K562 (cell line): ENCODE measurements around the gene AANAT. TPM values are rescaled to one million over a fixed set of nuclear protein-coding genes. Genes with fewer than 3 reads are reported as not detected.

Source experiments
- BCOR ChIP-seq: fragments of 450-650 bp; IDR thresholded peaks from 2 replicates; pipeline ENCODE4 v1.6.1; 2016
- BRD9 ChIP-seq: fragments of 450-650 bp; IDR thresholded peaks from 2 replicates; pipeline ENCODE4 v1.6.1; 2018; ENCODE audit warnings: low read depth; ENCODE audit not compliant: partially characterized antibody
- CEBPB ChIP-seq: fragments of 450-650 bp; IDR thresholded peaks from 2 replicates; pipeline ENCODE4 v1.6.1; 2016; ENCODE audit warnings: missing genetic modification characterization, missing compliant biosample characterization
- FOXK2 ChIP-seq, 2 experiments: fragments of 450-650 bp; IDR thresholded peaks in 1 of 2; conservative IDR thresholded peaks in 1 of 2; 2 replicates each; pipeline ENCODE4 v1.6.1; 2016; ENCODE audit warnings: low read depth in 2 of 2, mild to moderate bottlenecking in 1 of 2
- HNRNPUL1 ChIP-seq: fragments of 200-400 bp; formaldehyde crosslinking; IDR thresholded peaks from 2 replicates; pipeline ENCODE4 v1.6.1; 2017; ENCODE audit warnings: low read length
- ILF3 ChIP-seq: fragments of 450-650 bp; IDR thresholded peaks from 2 replicates; pipeline ENCODE4 v1.6.1; 2018; ENCODE audit warnings: antibody characterized with exemption, mild to moderate bottlenecking, moderate library complexity, borderline replicate concordance
- KLF16 ChIP-seq: IDR thresholded peaks from 2 replicates; pipeline ENCODE4 v1.6.1; 2016; ENCODE audit warnings: antibody characterized with exemption
- MEIS2 ChIP-seq: fragments of 450-650 bp; IDR thresholded peaks from 2 replicates; pipeline ENCODE4 v1.6.1; 2014; ENCODE audit warnings: mild to moderate bottlenecking; ENCODE audit not compliant: partially characterized antibody
- MYBL2 ChIP-seq, 2 experiments: fragments of 450-650 bp in 1 of 2; sonication (generic) in 1 of 2; formaldehyde crosslinking in 1 of 2; IDR thresholded peaks; 2 replicates each; pipeline versions ENCODE4 v1.6.1 to v1.8.1; 2017 to 2022; ENCODE audit warnings: borderline replicate concordance in 1 of 2, inconsistent platforms in 1 of 2, low read depth in 1 of 2, mild to moderate bottlenecking in 1 of 2, missing genetic modification reagents in 1 of 2, moderate library complexity in 1 of 2
- NFIC ChIP-seq: fragments of 450-650 bp; IDR thresholded peaks from 2 replicates; pipeline ENCODE4 v1.6.1; 2017; ENCODE audit warnings: mild to moderate bottlenecking, inconsistent platforms
- NR1H2 ChIP-seq: sonication (generic); formaldehyde crosslinking; IDR thresholded peaks from 2 replicates; pipeline ENCODE4 v1.4.0; 2020; ENCODE audit warnings: mild to moderate bottlenecking, missing genetic modification reagents
- NR2C2 ChIP-seq, 2 experiments: fragments of 200-800 bp in 1 of 2; sonication (Bioruptor generic) in 1 of 2; sonication (generic) in 1 of 2; formaldehyde crosslinking in 1 of 2; IDR thresholded peaks; 2 replicates each; pipeline versions ENCODE4 v1.6.1 to v1.8.0; 2016 to 2022; ENCODE audit warnings: mild to moderate bottlenecking in 1 of 2, missing compliant biosample characterization in 1 of 2, missing genetic modification characterization in 1 of 2, missing genetic modification reagents in 1 of 2
- PTBP1 ChIP-seq: fragments of 200-400 bp; formaldehyde crosslinking; IDR thresholded peaks from 2 replicates; pipeline ENCODE4 v1.6.1; 2017; ENCODE audit warnings: low read depth, low read length
- RBM15 ChIP-seq: fragments of 200-400 bp; formaldehyde crosslinking; IDR thresholded peaks from 2 replicates; pipeline ENCODE4 v1.6.1; 2018; ENCODE audit warnings: mild to moderate bottlenecking, low read length, moderate library complexity; ENCODE audit not compliant: insufficient read depth
- SMARCA4 ChIP-seq: fragments of 450-650 bp; IDR thresholded peaks from 2 replicates; pipeline ENCODE4 v1.6.1; 2016
- SNRNP70 ChIP-seq: fragments of 200-400 bp; formaldehyde crosslinking; optimal IDR thresholded peaks from 2 replicates; pipeline ENCODE3; 2017; ENCODE audit warnings: low read depth, low read length
- STAG1 ChIP-seq: sonication (generic); formaldehyde crosslinking; IDR thresholded peaks from 2 replicates; pipeline ENCODE4 v1.5.0; 2020; ENCODE audit warnings: missing genetic modification reagents, borderline replicate concordance
- TRIM24 ChIP-seq, 2 experiments: fragments of 450-650 bp; IDR thresholded peaks; 2 replicates each; pipeline ENCODE4 v1.6.1; 2016
- TSC22D4 ChIP-seq: fragments of 450-650 bp; IDR thresholded peaks from 2 replicates; pipeline ENCODE4 v1.6.1; 2016; ENCODE audit warnings: missing genetic modification characterization, missing biosample characterization, control low read depth
- ZBTB7A ChIP-seq: IDR thresholded peaks from 2 replicates; pipeline ENCODE4 v1.6.1; 2011; ENCODE audit warnings: low read depth, mild to moderate bottlenecking, low read length, moderate library complexity, borderline replicate concordance; ENCODE audit not compliant: control insufficient read depth
- ZC3H8 ChIP-seq: fragments of 450-650 bp; IDR thresholded peaks from 2 replicates; pipeline ENCODE4 v1.6.1; 2017
- ZEB2 ChIP-seq: fragments of 450-650 bp; IDR thresholded peaks from 2 replicates; pipeline ENCODE4 v1.6.1; 2016
- ZNF133 ChIP-seq: fragments of 250-450 bp; sonication (Bioruptor Pico); IDR thresholded peaks from 2 replicates; pipeline ENCODE4 v1.4.0; 2020; ENCODE audit warnings: mild to moderate bottlenecking
- ZNF143 ChIP-seq: sonication (generic); formaldehyde crosslinking; IDR thresholded peaks from 2 replicates; pipeline ENCODE4 v1.9.0; 2022; ENCODE audit warnings: mild to moderate bottlenecking, missing genetic modification reagents
- ZNF184 ChIP-seq: sonication (generic); formaldehyde crosslinking; IDR thresholded peaks from 2 replicates; pipeline ENCODE4 v1.5.0; 2020; ENCODE audit warnings: missing genetic modification reagents
- ZNF76 ChIP-seq: fragments of 250-450 bp; sonication (Bioruptor Pico); IDR thresholded peaks from 2 replicates; pipeline ENCODE4 v1.4.0; 2020; ENCODE audit warnings: mild to moderate bottlenecking, moderate library complexity, borderline replicate concordance
- polyA plus RNA-seq, 8 experiments: library from polyadenylated mRNA; depleted of rRNA in 4 of 8; stranded (reverse) in 5 of 8; unstranded in 3 of 8; fragments of >200 nt; fragmentation: Nextera tagmentation in 2 of 8; fragmentation: Illumina TruSeq in 1 of 8; extraction: Ambion mirVana in 2 of 8; extraction: Trizol in 1 of 8; gene quantifications; 2 replicates each; pipeline versions ENCODE4 v1.2.1 to v1.2.3, GENCODE V29; 2011 to 2014; ENCODE audit warnings: inconsistent platforms in 1 of 8, missing spikeins in 1 of 8
- total RNA-seq, 7 experiments: library from RNA; depleted of rRNA in 6 of 7; stranded (reverse); fragments of >200 nt in 6 of 7; fragmentation: Illumina TruSeq in 2 of 7; extraction: Trizol in 2 of 7; gene quantifications; 2 replicates each; pipeline versions ENCODE4 v1.2.1 to v1.2.3, GENCODE V29; 2011 to 2021; ENCODE audit warnings: low replicate concordance in 1 of 7
- TF ChIP-seq, protein P1 (sequence below): fragments of 450-650 bp; formaldehyde crosslinking; IDR thresholded peaks from 2 replicates; pipeline ENCODE4 v1.4.0; 2022; ENCODE audit warnings: missing genetic modification characterization
- TF ChIP-seq, protein P2 (sequence below): fragments of 450-650 bp; IDR thresholded peaks from 2 replicates; pipeline ENCODE4 v1.6.1; 2016; ENCODE audit warnings: antibody characterized with exemption

AANAT gene
- total and polyA plus RNA-seq, 9 of the 15 experiments (the other 6 are each of a cell fraction or from before 2014, with no cell fraction given), result not detected

DNA sequence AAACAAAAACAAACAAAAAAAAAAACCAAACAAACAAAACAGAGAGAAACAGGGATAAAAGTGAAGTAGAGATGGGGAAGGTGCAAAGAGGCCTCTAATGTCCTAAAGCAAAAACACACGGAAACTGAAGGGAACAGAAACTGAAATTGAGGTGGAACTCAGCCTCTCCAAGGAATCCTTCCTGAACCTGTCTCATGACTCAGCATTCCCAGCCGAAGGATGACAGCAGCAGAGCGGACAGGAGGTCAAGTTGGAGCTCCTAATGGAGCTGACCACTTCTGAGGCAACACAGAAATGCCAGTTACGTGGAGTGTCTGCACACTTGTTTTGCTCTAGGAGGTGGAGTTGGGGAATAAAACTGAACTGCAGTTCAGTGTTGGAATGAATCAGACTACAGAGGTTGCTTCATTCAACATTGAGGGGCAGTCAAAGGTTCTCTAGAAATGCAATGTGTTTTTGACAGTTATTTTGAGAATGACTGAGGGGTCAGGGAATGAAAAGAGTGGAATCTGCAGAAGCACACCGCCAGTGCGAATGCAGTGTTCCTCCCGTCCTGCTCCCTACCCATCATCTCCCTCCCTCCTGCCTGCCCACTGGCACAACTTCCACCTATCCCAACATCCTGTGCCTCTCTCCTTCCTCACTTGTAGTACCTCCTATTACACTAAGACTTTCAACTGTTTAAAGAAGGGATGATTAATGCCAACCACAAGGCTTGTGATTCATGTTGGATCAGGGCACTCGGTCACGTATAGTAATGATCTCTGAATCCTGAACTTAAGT lies 20.8 kb upstream of the AANAT start (continued):
- TF ChIP-seq ZNF143 (no peak), SMARCA4 (peak; percentile 81), HNRNPUL1 (no peak), NFIC (0 out of 2 replicates have a peak, but pooled peaks have one; percentile 5), ZEB2 (no peak; the same call in 1 of the 2 replicates), CEBPB (peak; percentile 17; the same call in 1 of the 2 replicates), NR2C2 (CRISPR knock-in tag; IDR thresholded peaks at IDR 0.05) (no peak), NR2C2 (tag; IDR thresholded peaks at IDR 0.05) (peak; percentile 47; the same call in 1 of the 2 replicates), ZNF184 (CRISPR knock-in tag) (no peak), SNRNP70 (no peak), NR1H2 (CRISPR knock-in tag) (no peak), ZNF76 (no peak), MEIS2 (peak; percentile 32), ILF3 (no peak), ZNF133 (CRISPR knock-in tag) (no peak), ZC3H8 (no peak), STAG1 (CRISPR knock-in tag) (no peak), RBM15 (no peak), KLF16 (no peak), BCOR (0 out of 2 replicates have a peak, but pooled peaks have one; percentile 15), PTBP1 (no peak), MYBL2 (IDR thresholded peaks at IDR 0.05; ENCODE audit: low read depth) (no peak), MYBL2 (CRISPR knock-in tag; IDR thresholded peaks at IDR 0.05; ENCODE audit: borderline replicate concordance) (no peak), ZBTB7A (no peak), TSC22D4 (tag) (no peak), BRD9 (peak; percentile 68), TRIM24 (IDR thresholded peaks at IDR 0.05) (peak in 1 of 2 experiments; percentile 18; a peak in 1 of 4 replicates), FOXK2 (conservative IDR thresholded peaks at IDR 0.05 in 1 of 2, IDR thresholded peaks at IDR 0.05 in 1 of 2; ENCODE audit: low read depth in 2 of 2) (peak; percentile 26 to 46; a peak in 2 of 4 replicates)
- TF ChIP-seq, protein P1, sequence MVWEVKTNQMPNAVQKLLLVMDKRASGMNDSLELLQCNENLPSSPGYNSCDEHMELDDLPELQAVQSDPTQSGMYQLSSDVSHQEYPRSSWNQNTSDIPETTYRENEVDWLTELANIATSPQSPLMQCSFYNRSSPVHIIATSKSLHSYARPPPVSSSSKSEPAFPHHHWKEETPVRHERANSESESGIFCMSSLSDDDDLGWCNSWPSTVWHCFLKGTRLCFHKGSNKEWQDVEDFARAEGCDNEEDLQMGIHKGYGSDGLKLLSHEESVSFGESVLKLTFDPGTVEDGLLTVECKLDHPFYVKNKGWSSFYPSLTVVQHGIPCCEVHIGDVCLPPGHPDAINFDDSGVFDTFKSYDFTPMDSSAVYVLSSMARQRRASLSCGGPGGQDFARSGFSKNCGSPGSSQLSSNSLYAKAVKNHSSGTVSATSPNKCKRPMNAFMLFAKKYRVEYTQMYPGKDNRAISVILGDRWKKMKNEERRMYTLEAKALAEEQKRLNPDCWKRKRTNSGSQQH (CRISPR knock-in tag), result no peak
- TF ChIP-seq, protein P2, sequence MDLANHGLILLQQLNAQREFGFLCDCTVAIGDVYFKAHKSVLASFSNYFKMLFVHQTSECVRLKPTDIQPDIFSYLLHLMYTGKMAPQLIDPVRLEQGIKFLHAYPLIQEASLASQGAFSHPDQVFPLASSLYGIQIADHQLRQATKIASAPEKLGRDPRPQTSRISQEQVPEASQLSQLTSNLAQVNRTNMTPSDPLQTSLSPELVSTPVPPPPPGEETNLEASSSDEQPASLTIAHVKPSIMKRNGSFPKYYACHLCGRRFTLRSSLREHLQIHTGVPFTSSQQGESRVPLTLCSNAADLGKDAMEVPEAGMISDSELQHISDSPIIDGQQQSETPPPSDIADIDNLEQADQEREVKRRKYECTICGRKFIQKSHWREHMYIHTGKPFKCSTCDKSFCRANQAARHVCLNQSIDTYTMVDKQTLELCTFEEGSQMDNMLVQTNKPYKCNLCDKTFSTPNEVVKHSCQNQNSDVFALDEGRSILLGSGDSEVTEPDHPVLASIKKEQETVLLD, result 0 out of 2 replicates have a peak, but pooled peaks have one; percentile 26
